ENCODE results near the gene PAM16. TPM values are rescaled to one million over a fixed set of nuclear protein-coding genes. Genes with fewer than 3 reads are reported as not detected.

PAM16 gene
- total RNA-seq, 3 donors from 2014 or later (not counting 1 experiment from before 2014, with no cell fraction given): 29.4 to 42.7 (median 39.0) TPM

- DNase-seq: no peak
Observed at GRCh38 chr16:4362476-4363135, 11.5 kb upstream of the PAM16 start.

GRCh38 chr16:4361944-4362311, 10.8 kb upstream of the PAM16 start:
- WGBS (ENCODE audit: insufficient coverage): 89% methylated on average over 12 of the region's 12 CpGs
- Mint-ChIP-seq H3K27me3 (ENCODE audit: low read depth in 2 of 2) (no peaks in the 10 kb centered on the region), H3K27ac (no peak overlapping the region), H3K4me3 (no peak overlapping the region), H3K4me1 (peaks cover 0 to 12% of the 10 kb centered on the region in 2 donors), H3K36me3 (no peaks in the 10 kb centered on the region), H3K9me3 (no peaks in the 10 kb centered on the region)
- TF ChIP-seq CTCF (IDR thresholded peaks at IDR 0.05): no peak
- Histone ChIP-seq H3K4me3 (ENCODE audit: low read length) (no peak overlapping the region), H3K4me1 (ENCODE audit: control insufficient read depth, insufficient read depth, low read length) (peaks cover 21% of the 10 kb centered on the region), H3K27me3 (ENCODE audit: control insufficient read depth, insufficient read depth, low read length) (no peaks in the 10 kb centered on the region), H3K36me3 (ENCODE audit: control insufficient read depth, insufficient read depth, low read length) (peaks cover 73% of the 10 kb centered on the region), H3K27ac (ENCODE audit: low read length) (no peak overlapping the region), H3K9me3 (ENCODE audit: control insufficient read depth, insufficient read depth, low read length) (no peaks in the 10 kb centered on the region)
- intact Hi-C loops (cut with micrococcal nuclease): no loop called here
- DNase-seq (no peak), ATAC-seq (no peak)

More at GRCh38 chr16:4362476-4363135, 11.5 kb upstream of the PAM16 start:
- Histone ChIP-seq H3K4me1 (ENCODE audit: control insufficient read depth, insufficient read depth, low read length) (peaks cover 21% of the 10 kb centered on the region), H3K4me3 (ENCODE audit: low read length) (no peak overlapping the region), H3K9me3 (ENCODE audit: control insufficient read depth, insufficient read depth, low read length) (no peaks in the 10 kb centered on the region), H3K36me3 (ENCODE audit: control insufficient read depth, insufficient read depth, low read length) (peaks cover 76% of the 10 kb centered on the region), H3K27ac (ENCODE audit: low read length) (no peak overlapping the region), H3K27me3 (ENCODE audit: control insufficient read depth, insufficient read depth, low read length) (no peaks in the 10 kb centered on the region)
- intact Hi-C loops (cut with micrococcal nuclease): no loop called here
- Mint-ChIP-seq H3K27ac (no peak overlapping the region), H3K4me3 (no peak overlapping the region), H3K9me3 (no peaks in the 10 kb centered on the region), H3K4me1 (peaks cover 0 to 12% of the 10 kb centered on the region in 2 donors), H3K36me3 (no peaks in the 10 kb centered on the region), H3K27me3 (ENCODE audit: low read depth in 2 of 2) (no peaks in the 10 kb centered on the region)
- no peak for ATAC-seq
- 92% methylated on average over 19 of the region's 19 CpGs for WGBS (ENCODE audit: insufficient coverage)
- TF ChIP-seq CTCF (IDR thresholded peaks at IDR 0.05): no peak

- no peak for TF ChIP-seq CTCF (IDR thresholded peaks at IDR 0.05)
- no peaks in the 10 kb centered on the region for H3K36me3 Mint-ChIP-seq
Observed at GRCh38 chr16:4361033-4361943, 10.2 kb upstream of the PAM16 start.

More at GRCh38 chr16:4361033-4361943, 10.2 kb upstream of the PAM16 start:
- Mint-ChIP-seq H3K9me3 (no peaks in the 10 kb centered on the region), H3K4me3 (no peak overlapping the region), H3K4me1 (peaks cover 0 to 12% of the 10 kb centered on the region in 2 donors), H3K27me3 (ENCODE audit: low read depth in 2 of 2) (no peaks in the 10 kb centered on the region), H3K27ac (no peak overlapping the region)
- H3K4me3 ChIP-seq (ENCODE audit: low read length): no peak overlapping the region
- intact Hi-C loops (cut with micrococcal nuclease): no loop called here
- ATAC-seq: no peak
- 96% methylated on average over 28 of the region's 28 CpGs for WGBS (ENCODE audit: insufficient coverage)
- no peaks in the 10 kb centered on the region for H3K27me3 ChIP-seq (ENCODE audit: control insufficient read depth, insufficient read depth, low read length)
- H3K27ac ChIP-seq (ENCODE audit: low read length): no peak overlapping the region
- peaks cover 71% of the 10 kb centered on the region for H3K36me3 ChIP-seq (ENCODE audit: control insufficient read depth, insufficient read depth, low read length)
- peaks cover 21% of the 10 kb centered on the region for H3K4me1 ChIP-seq (ENCODE audit: control insufficient read depth, insufficient read depth, low read length)
- no peak for DNase-seq
- H3K9me3 ChIP-seq (ENCODE audit: control insufficient read depth, insufficient read depth, low read length): no peaks in the 10 kb centered on the region
